Endometrial microvascular endothelial cells (primary cell): ENCODE data around the gene C10orf71. TPM values are rescaled to one million over a fixed set of nuclear protein-coding genes. Genes with fewer than 3 reads are reported as not detected.

Source experiments
- in situ Hi-C: cut with HindIII; loops from 2 replicates; pipeline ENCODE4 v1.10.0; 2017; ENCODE audit warnings: low sequenced_read_pairs, low pct_unique_long_range_greater_than_20kb; ENCODE audit errors: inconsistent ontology term
- total RNA-seq: library from RNA; depleted of rRNA; stranded (reverse); fragments of >200 nt; gene quantifications from one replicate; pipeline ENCODE4 v1.2.3, GENCODE V29; 2015; ENCODE audit errors: inconsistent ontology term

The C10orf71 gene
- total RNA-seq, 1 donor from 2014 or later: not detected

- in situ Hi-C loops: no loop called here
These were observed 65.1 kb downstream of the C10orf71 start for GRCh38 chr10:49364051-49364450.

- in situ Hi-C loops: no loop called here
These were observed 65.8 kb downstream of the C10orf71 start for GRCh38 chr10:49364747-49365146.

DNA sequence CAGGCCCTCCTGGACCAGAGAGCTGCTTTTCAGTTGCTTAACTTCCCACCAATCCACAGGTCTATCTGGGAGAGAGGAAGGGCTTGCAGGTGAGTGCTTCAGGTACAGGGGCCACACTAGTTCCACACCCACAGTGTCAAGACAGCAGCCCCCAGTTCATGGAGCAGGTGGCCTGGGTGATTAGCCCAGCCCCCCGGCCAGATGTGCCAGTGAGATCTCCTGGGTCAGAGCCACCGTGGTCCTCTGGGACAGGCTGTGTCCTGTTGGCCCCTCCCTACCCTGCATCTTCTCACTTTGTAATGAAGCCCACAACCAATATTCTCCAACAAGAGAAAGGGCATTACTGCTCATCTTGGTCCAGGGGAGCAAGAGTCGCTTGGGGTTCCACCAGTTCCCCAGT lies 66.3 kb downstream of the C10orf71 start:
- in situ Hi-C loops: no loop called here

GRCh38 chr10:49365675-49366415 lies 66.9 kb downstream of the C10orf71 start:
- in situ Hi-C loops: no loop called here

DNA sequence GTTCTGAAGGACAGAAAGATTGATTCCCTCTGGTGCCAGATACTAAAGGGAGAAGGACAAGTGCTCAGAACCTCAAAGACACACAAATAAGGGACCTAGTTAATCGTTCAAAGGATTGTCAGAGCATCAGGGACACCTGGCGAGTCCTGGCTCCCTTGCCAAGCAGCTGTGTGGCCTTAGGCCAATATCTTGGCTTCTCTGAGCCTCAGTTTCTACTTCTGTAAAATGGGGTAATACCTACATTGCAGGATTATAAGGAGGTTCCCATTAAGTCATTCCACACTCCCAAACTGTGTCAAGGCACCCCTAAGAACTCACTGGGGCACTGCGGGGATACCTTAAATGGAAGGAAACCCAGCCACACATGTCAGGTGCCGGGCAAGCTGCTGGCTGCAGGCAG lies 67.5 kb downstream of the C10orf71 start:
- in situ Hi-C loops: no loop called here

DNA sequence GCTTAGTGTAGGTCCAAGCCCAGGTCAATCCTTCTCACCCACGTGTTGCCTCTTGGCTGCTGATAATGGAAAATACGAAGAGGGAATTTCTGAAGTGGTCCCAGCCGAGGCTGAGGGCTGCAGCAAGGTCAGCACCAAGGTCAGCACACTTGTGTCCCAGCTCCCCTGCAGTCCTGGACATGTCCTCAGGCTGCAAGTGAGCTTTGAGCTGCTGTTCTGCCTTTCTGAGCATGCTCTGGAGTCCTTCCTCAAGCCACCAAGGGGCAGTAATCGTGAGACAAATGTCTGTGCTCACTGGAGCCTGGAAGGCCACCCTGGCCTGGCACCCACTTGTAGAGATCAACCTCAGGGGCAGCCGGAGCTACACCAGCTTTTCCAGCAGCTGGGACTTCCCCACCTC lies 68.6 kb downstream of the C10orf71 start:
- in situ Hi-C loops: no loop called here

GRCh38 chr10:49368256-49368655 lies 69.3 kb downstream of the C10orf71 start:
- in situ Hi-C loops: no loop called here

DNA sequence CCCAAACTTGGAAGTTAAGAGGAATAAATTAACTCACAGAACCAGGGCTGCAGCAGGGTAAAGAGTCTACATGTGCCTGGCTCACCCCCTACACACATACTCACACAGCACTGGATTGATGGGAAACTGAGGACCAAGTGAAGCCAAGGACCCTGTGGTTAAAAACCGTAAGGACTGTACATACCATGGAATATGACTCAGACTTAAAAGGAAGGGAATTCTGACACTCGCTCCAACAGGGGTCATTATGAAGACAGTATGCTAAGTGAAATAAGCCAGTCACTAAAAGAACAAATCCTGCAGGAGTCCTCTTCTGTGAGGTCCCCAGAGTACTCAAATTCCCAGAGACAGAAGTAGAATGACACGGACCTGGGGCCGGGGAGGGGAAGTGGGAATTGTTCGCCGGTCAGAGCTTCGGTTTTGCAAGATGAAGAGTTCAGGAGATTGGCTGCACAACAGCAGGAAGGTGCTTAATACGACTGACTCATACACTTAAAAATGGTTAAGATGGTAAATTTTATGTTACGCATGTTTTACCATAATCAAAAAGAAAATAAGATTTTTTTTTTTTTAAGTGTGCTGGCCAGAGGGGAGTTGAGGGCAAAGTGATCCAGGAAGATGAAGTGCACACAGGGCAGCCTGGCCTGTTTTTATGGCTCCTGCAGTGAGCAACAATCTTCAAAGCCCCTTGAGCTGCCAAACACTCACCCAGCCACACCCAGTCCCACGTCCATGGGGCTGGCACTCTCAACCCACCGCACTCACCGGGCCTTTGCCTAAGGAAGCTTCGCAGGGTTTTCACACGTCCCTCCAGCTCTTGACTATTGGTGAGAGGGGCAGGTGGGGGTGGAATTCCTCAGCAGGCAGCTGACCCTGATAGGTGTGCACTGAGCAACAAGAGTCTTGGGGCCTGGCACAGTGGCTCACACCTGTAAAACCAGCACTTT lies 70.5 kb downstream of the C10orf71 start:
- in situ Hi-C loops: no loop called here

DNA sequence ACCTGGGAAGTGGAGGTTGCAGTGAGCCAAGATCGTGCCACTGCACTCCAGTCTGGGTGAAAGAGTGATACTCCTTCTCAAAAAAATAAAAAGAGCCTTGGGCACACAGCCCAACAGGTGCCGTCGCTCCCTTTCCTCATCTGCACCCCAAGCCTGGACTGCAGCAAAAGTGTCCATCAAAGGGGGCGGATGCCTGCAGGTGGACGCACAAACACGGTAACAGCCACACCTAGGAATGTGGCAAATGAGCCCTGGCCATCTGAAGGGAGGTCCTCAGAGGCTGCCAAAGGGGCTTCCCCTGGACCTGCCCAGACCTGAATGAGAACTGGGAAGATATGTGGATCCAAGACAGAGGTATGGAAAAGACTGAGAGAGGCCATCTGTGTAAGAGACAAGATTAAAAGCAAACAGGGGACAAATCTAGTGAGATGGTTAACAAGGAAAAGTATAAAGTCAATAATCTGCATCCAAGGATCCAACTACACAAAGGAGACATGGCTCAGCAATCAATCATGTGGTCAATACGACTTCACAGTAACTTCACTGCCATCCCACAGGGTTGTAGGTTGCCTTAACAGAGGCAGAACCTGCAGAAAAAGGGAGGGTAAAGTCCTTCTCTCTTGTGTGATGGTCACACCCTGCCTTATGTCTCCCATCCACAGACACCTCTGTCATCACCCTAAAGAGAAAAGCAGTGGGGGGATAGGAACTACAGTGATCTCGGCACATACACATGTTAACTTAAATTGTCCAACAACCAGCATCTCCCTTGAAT lies 71.5 kb downstream of the C10orf71 start:
- in situ Hi-C loops: no loop called here

GRCh38 chr10:49371967-49372366 lies 73.0 kb downstream of the C10orf71 start:
- in situ Hi-C loops: no loop called here

DNA sequence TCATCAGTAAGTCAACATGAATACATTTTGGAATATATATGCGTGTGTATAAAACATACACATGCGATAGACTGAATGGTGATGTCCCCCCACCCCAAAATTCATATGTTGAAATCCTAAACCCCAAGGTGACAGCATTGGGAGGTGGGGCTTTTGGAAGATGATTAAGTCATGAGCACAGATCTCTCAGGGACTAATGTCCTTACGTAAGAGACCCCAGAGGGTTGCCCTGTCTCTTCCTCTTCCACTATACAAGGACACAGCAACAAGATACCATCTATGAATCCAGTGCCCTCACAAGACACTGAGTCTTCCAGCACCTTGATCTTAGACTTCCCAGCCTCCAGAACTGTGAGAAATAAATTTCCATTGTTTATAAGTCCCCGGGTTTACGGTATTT lies 74.4 kb downstream of the C10orf71 start:
- in situ Hi-C loops: no loop called here

- in situ Hi-C loops: no loop called here
These were observed 75.8 kb downstream of the C10orf71 start for GRCh38 chr10:49374740-49375139.

- in situ Hi-C loops: no loop called here
These were observed 76.6 kb downstream of the C10orf71 start for GRCh38 chr10:49375611-49376010.

Other genes with a start within 250 kb of the C10orf71 start
- 0.56 TPM for gene VSTM4, start 183.6 kb upstream of the C10orf71 start, total RNA-seq
- gene FAM170B, start 165.1 kb upstream of the C10orf71 start, total RNA-seq: not detected
- gene TMEM273, start 110.8 kb upstream of the C10orf71 start, total RNA-seq: 0.19 TPM
- gene DRGX, start 96.9 kb downstream of the C10orf71 start, total RNA-seq: not detected
- gene ERCC6, start 240.0 kb downstream of the C10orf71 start, total RNA-seq: 11.2 TPM